K562 (cell line): ENCODE measurements around the gene ABLIM1. TPM values are rescaled to one million over a fixed set of nuclear protein-coding genes. Genes with fewer than 3 reads are reported as not detected.

ENCODE experiments used
- ATAC-seq: fragments of 200-7000 bp; cut with Tn5 transposase; 3 replicates; pipeline ENCODE4 v1.9.1; 2020; ENCODE audit warnings: moderate library complexity
- BruUV-seq: library from RNA; stranded (reverse); fragments of 400-500 nt; replicated peaks from 2 replicates; lab custom pipeline; 2021; lab: Mats Ljungman, UMichigan
- CTCF ChIA-PET: fragments of 300-600 bp; formaldehyde crosslinking; extraction: SDS; loops from one replicate; lab custom pipeline; 2021; ENCODE audit warnings: low intra/inter-chr PET ratio; lab: Yijun Ruan, JAX
- POLR2A ChIA-PET: fragments of 300-600, 350-650 bp; sonication (Branson Sonifier 250); formaldehyde crosslinking; extraction: SDS; loops from one replicate; lab custom pipeline; 2021; ENCODE audit warnings: antibody characterized with exemption, inconsistent platforms; lab: Yijun Ruan, JAX
- DNase-seq, 4 experiments: peaks; one replicate each; pipeline versions ENCODE4 v3.0.0 to v3.0.0-alpha.2; 2011 to 2018; ENCODE audit warnings: low spot score in 3 of 4, mixed read lengths in 3 of 4; ENCODE audit errors: extremely low read depth in 1 of 4
- FAIRE-seq: peaks from 2 replicates; lab custom pipeline; 2011; peaks lifted over from hg19 to GRCh38; lab: Jason Lieb, UNC
- H2AFZ ChIP-seq: 2 replicates; pipeline ENCODE4 v1.6.0; 2011; ENCODE audit warnings: low read depth, low read length, control low read depth, inconsistent platforms
- H3K27ac ChIP-seq: fragments of 200-600 bp; 3 replicates; pipeline ENCODE4 v1.8.0; 2011; ENCODE audit warnings: low read depth, mild to moderate bottlenecking, control low read depth, inconsistent platforms, low read length, moderate library complexity, mixed read lengths; ENCODE audit errors: extremely low read depth
- H3K27me3 ChIP-seq, 2 experiments: fragments of 300-600 bp in 1 of 2; 2 replicates in 1 of 2; 3 replicates in 1 of 2; pipeline versions ENCODE4 v1.6.0 to v1.8.0; 2011; ENCODE audit warnings: inconsistent platforms in 2 of 2, low read length in 2 of 2, mild to moderate bottlenecking in 1 of 2, mixed read lengths in 1 of 2, moderate library complexity in 1 of 2; ENCODE audit not compliant: control insufficient read depth in 2 of 2, insufficient read depth in 2 of 2
- H3K36me3 ChIP-seq: fragments of 300-600 bp; 3 replicates; pipeline ENCODE4 v1.8.0; 2011; ENCODE audit warnings: mild to moderate bottlenecking, low read length, inconsistent platforms; ENCODE audit not compliant: control insufficient read depth, insufficient read depth
- H3K4me1 ChIP-seq, 2 experiments: fragments of 200-600 bp in 1 of 2; replicated peaks in 1 of 2; 2 replicates in 1 of 2; 3 replicates in 1 of 2; pipeline versions ENCODE4 v1.5.1 to v1.8.0; 2011; ENCODE audit warnings: inconsistent platforms in 2 of 2, low read length in 2 of 2, mild to moderate bottlenecking in 1 of 2, mixed read lengths in 1 of 2, moderate library complexity in 1 of 2; ENCODE audit not compliant: control insufficient read depth in 2 of 2, insufficient read depth in 2 of 2
- H3K4me2 ChIP-seq: 2 replicates; pipeline ENCODE4 v1.6.1; 2011; ENCODE audit warnings: low read length, control low read depth, inconsistent platforms, mixed read lengths; ENCODE audit not compliant: insufficient read depth
- H3K4me3 ChIP-seq: fragments of 200-600 bp; sonication (generic), shearing (Covaris generic); 2 replicates; pipeline ENCODE4 v1.5.1; 2016; ENCODE audit warnings: control low read depth, inconsistent platforms
- H3K79me2 ChIP-seq: fragments of 200-600 bp; 3 replicates; pipeline ENCODE4 v1.8.0; 2011; ENCODE audit warnings: low read length, inconsistent platforms; ENCODE audit not compliant: control insufficient read depth, insufficient read depth
- H3K9ac ChIP-seq, 2 experiments: 2 replicates each; pipeline versions ENCODE4 v1.6.0 to v1.6.1; 2011; ENCODE audit warnings: low read depth in 2 of 2, low read length in 2 of 2, control low read depth in 1 of 2, inconsistent platforms in 1 of 2, mild to moderate bottlenecking in 1 of 2, mixed read lengths in 1 of 2; ENCODE audit not compliant: insufficient read depth in 1 of 2
- H3K9me1 ChIP-seq: one replicate; pipeline ENCODE4 v1.6.0; 2011; ENCODE audit warnings: inconsistent platforms, mild to moderate bottlenecking, low read length, moderate library complexity; ENCODE audit not compliant: control insufficient read depth, insufficient read depth
- H3K9me3 ChIP-seq: replicated peaks from 2 replicates; pipeline ENCODE4 v1.5.1; 2011; ENCODE audit warnings: low read depth, low read length, inconsistent platforms; ENCODE audit not compliant: control insufficient read depth, insufficient read depth
- H4K20me1 ChIP-seq: replicated peaks from 2 replicates; pipeline ENCODE4 v1.6.1; 2011; ENCODE audit warnings: low read length, inconsistent platforms, mixed read lengths; ENCODE audit not compliant: control insufficient read depth, insufficient read depth
- EP300 ChIP-seq: IDR thresholded peaks from 2 replicates; pipeline ENCODE4 v1.6.1; 2012; ENCODE audit warnings: low read length, improper control_type of control experiment
- FOXA1 ChIP-seq: fragments of 450-650 bp; IDR thresholded peaks from 2 replicates; pipeline ENCODE4 v1.6.1; 2016; ENCODE audit warnings: mild to moderate bottlenecking, borderline replicate concordance
- ILF3 ChIP-seq: fragments of 450-650 bp; IDR thresholded peaks from 2 replicates; pipeline ENCODE4 v1.6.1; 2018; ENCODE audit warnings: antibody characterized with exemption, mild to moderate bottlenecking, moderate library complexity, borderline replicate concordance
- NFIC ChIP-seq: fragments of 450-650 bp; IDR thresholded peaks from 2 replicates; pipeline ENCODE4 v1.6.1; 2017; ENCODE audit warnings: mild to moderate bottlenecking, inconsistent platforms
- PRMT5 ChIP-seq: sonication (generic); formaldehyde crosslinking; IDR thresholded peaks from 2 replicates; pipeline ENCODE4 v1.5.0; 2020; ENCODE audit warnings: missing genetic modification reagents
- SAFB ChIP-seq: fragments of 200-400 bp; formaldehyde crosslinking; IDR thresholded peaks from 2 replicates; pipeline ENCODE4 v1.6.1; 2017; ENCODE audit warnings: low read depth, low read length, borderline replicate concordance
- SIX5 ChIP-seq, 2 experiments: IDR thresholded peaks; 2 replicates each; pipeline ENCODE4 v1.6.1; 2011; ENCODE audit warnings: low read length in 2 of 2, borderline replicate concordance in 1 of 2, low read depth in 1 of 2, mild to moderate bottlenecking in 1 of 2, moderate library complexity in 1 of 2; ENCODE audit not compliant: insufficient read depth in 1 of 2
- ZNF133 ChIP-seq: fragments of 250-450 bp; sonication (Bioruptor Pico); IDR thresholded peaks from 2 replicates; pipeline ENCODE4 v1.4.0; 2020; ENCODE audit warnings: mild to moderate bottlenecking
- ZNF175 ChIP-seq: fragments of 200-800 bp; sonication (Bioruptor generic); IDR thresholded peaks from 2 replicates; pipeline ENCODE4 v1.6.1; 2016; ENCODE audit warnings: low read depth, mild to moderate bottlenecking, missing genetic modification characterization, missing compliant biosample characterization
- WGBS: fragments of 100-300 bp; shearing (Covaris generic); methylation state at CpG from one replicate; pipeline ENCODE4 v1.1.6; 2016; ENCODE audit warnings: low coverage, mixed read lengths; ENCODE audit not compliant: insufficient coverage; ENCODE audit errors: missing lambda C conversion rate; 5-methylcytosine and 5-hydroxymethylcytosine counted together
- in situ Hi-C: fragments of 300-500 bp; cut with MboI; formaldehyde crosslinking; loops from 4 replicates; pipeline ENCODE4 v1.15.0; 2018; ENCODE audit warnings: inconsistent platforms, mixed read lengths
- intact Hi-C: fragments of 100-400 bp; cut with micrococcal nuclease; formaldehyde crosslinking; loops from 2 replicates; pipeline ENCODE4 v1.14.2; 2022
- polyA plus RNA-seq, 8 experiments: library from polyadenylated mRNA; depleted of rRNA in 4 of 8; stranded (reverse) in 5 of 8; unstranded in 3 of 8; fragments of >200 nt; fragmentation: Nextera tagmentation in 2 of 8; fragmentation: Illumina TruSeq in 1 of 8; extraction: Ambion mirVana in 2 of 8; extraction: Trizol in 1 of 8; gene quantifications; 2 replicates each; pipeline versions ENCODE4 v1.2.1 to v1.2.3, GENCODE V29; 2011 to 2014; ENCODE audit warnings: inconsistent platforms in 1 of 8, missing spikeins in 1 of 8
- total RNA-seq, 7 experiments: library from RNA; depleted of rRNA in 6 of 7; stranded (reverse); fragments of >200 nt in 6 of 7; fragmentation: Illumina TruSeq in 2 of 7; extraction: Trizol in 2 of 7; gene quantifications; 2 replicates each; pipeline versions ENCODE4 v1.2.1 to v1.2.3, GENCODE V29; 2011 to 2021; ENCODE audit warnings: low replicate concordance in 1 of 7

Gene ABLIM1
- total and polyA plus RNA-seq, 9 of the 15 experiments (the other 6 are each of a cell fraction or from before 2014, with no cell fraction given) = 0.07 to 0.49 (median 0.14) TPM; not detected in 6

- no peak for TF ChIP-seq PRMT5
- TF ChIP-seq SIX5 (IDR thresholded peaks at IDR 0.05; ENCODE audit: borderline replicate concordance in 1 of 2, insufficient read depth in 1 of 2, low read depth in 1 of 2, low read length in 2 of 2) = no peak
- TF ChIP-seq FOXA1 = no peak
These were observed 149.7 kb downstream of the ABLIM1 start (continued) for GRCh38 chr10:114508376-114508775.

- Histone ChIP-seq H3K4me1 (no peaks in the 10 kb centered on the region), H3K27ac (no peak overlapping the region)
- no TSS peak for BruUV-seq
- CTCF ChIA-PET = no interaction called here
- DNase-seq = no peak
- TF ChIP-seq ILF3 = no peak
- no peak for TF ChIP-seq SAFB
- no peak for TF ChIP-seq ZNF175 (CRISPR knock-in tag)
- TF ChIP-seq ZNF133 (CRISPR knock-in tag) = no peak
- TF ChIP-seq NFIC = no peak
- TF ChIP-seq EP300 = no peak
- TF ChIP-seq, all 486 proteins: peak for 0
- Histone ChIP-seq H3K9ac (no peak overlapping the region), H4K20me1 (no peaks in the 10 kb centered on the region), H3K9me3 (no peaks in the 10 kb centered on the region), H3K79me2 (no peaks in the 10 kb centered on the region), H2AFZ (no peak overlapping the region), H3K4me2 (no peak overlapping the region), H3K36me3 (no peaks in the 10 kb centered on the region), H3K4me3 (no peak overlapping the region), H3K27me3 (no peaks in the 10 kb centered on the region), H3K9me1 (no peaks in the 10 kb centered on the region)
- 0% methylated on average over 3 of the region's 4 CpGs for WGBS
- no peak for FAIRE-seq
- no peak for ATAC-seq
- in situ Hi-C loops = no loop called here
- intact Hi-C loops = no loop called here
- POLR2A ChIA-PET = no interaction called here
These were observed 150.6 kb downstream of the ABLIM1 start for GRCh38 chr10:114507449-114507848.
